ENCODE results near the gene PPFIBP1.
"Not testable (repeated sequence)": the region's sequence is repeated elsewhere in the genome, so short reads cannot be mapped to it uniquely, and the experiment has no call there.

Gene PPFIBP1

DNA sequence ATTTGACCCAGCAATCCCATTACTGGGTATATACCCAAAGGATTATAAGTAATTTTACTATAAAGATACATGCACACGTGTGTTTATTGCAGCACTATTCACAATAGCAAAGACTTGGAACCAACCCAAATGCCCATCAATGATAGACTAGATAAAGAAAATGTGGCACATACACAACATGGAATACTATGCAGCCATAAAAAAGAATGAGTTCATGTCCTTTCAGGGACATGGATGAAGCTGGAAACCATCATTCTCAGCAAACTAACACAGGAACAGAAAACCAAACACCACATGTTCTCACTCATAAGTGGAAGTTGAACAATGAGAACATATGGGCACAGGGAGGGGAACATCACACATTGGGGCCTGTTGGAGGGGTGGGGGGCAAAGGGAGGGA, 20.9 kb downstream of the PPFIBP1 start:
- DNase-seq, result not testable (repeated sequence)

DNA sequence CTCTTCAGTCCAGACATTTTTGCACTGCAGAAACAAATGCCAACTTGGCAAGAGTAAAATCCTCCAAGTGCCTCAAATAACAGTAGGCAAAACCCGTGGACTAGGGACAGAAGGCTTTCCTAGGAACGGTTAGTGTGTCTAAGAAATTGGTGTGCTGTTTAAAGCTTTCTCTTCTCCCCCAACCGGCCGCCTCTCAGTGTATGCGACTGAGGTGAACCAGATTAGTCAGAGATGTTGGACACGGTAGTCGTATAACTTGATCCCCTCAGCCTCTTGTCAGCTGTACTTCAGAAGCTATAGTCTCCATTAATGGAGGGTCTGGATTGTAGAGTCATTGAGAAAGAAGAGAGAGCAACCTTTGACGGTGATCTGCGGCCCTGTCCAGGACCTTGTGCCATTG, 21.7 kb downstream of the PPFIBP1 start:
- no peak for DNase-seq

DNA sequence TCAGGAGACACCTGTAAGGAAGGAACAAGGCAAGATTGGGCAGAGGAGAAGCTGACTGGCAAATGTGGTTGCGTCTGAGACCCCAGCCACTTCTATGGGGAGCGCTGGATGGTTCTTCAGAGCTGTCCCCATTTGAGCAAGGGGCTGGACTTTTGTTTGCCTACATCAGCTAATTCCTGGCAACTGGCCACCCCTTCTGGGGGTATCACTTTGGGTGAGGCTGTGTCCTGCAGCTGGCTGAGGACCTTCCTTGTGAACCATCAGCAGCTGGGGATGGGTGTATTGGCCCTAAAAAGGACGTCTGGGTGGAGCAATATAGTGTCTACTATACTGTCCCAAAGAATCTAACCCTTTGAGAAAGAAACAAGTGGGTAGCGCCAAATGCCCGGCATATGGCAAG, 23.6 kb downstream of the PPFIBP1 start:
- DNase-seq, result no peak

DNA sequence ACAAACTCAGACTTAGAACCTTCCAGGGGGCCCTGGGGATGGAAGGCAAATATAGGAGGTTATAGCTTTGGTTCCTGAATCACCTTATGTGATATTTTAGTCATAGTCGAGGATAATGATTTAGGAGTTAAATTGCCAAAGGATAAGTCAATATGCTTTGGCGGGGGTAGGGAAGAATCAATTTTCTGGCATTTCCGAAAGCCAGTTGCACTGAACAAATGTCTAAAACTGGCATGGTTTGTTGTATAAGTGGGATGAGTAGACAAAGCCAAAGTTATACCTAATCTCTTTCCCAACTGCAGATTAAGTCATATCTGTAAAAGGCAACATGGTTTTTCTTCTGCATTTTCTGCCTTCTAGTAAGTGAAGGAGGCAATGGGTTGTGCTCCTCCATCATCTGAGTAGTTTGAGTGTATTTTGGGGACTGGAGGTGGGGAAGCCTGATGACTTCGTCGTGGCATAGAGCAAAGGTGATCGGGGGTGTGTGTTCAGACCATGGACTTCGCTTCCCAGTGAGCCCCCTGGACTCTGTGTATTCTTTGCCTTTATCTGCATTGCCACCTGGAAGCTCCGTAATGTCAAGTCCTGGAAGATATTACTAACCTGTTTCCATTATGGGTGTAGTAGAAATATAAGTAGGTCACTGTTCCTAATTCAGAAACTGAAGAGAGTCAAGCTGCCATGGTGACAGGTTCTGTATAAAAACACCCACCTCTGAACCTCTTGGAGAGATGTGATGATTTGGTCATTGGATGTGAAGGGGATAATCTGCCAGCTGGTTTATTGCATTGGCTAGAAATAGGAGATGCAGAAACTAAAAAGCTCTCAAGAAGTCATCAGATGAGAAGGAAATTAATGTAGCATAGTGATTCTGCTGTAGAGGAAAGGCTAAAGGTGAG, 24.5 kb downstream of the PPFIBP1 start:
- peak; percentile 15 to 47 for DNase-seq

DNA sequence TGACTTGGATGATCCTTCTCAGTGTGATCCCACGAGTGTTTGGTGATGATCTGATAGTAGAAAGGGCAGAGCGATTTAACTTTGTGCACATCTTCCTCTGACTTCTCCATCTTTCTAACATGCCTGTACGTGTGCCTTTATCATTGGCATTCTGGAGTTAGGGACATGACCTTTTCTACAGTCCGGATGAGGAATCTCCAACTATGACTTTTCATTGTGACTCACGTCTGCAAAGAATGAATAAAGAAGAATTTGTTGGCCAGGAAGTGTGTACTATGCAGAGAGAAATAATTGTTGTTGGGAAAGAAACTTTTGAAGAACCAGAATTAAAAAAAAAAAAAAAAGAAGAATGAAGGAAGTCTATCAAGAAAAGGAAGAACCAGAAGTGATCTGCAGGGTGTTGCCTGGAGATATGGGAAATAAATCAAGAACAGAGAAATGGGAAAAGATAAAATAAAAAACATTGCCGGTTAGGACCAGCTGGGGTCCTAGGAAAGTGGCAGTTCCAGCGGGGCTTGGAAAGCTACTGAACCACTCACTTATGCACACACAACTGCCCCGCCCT, 25.3 kb downstream of the PPFIBP1 start:
- no peak for DNase-seq

DNA sequence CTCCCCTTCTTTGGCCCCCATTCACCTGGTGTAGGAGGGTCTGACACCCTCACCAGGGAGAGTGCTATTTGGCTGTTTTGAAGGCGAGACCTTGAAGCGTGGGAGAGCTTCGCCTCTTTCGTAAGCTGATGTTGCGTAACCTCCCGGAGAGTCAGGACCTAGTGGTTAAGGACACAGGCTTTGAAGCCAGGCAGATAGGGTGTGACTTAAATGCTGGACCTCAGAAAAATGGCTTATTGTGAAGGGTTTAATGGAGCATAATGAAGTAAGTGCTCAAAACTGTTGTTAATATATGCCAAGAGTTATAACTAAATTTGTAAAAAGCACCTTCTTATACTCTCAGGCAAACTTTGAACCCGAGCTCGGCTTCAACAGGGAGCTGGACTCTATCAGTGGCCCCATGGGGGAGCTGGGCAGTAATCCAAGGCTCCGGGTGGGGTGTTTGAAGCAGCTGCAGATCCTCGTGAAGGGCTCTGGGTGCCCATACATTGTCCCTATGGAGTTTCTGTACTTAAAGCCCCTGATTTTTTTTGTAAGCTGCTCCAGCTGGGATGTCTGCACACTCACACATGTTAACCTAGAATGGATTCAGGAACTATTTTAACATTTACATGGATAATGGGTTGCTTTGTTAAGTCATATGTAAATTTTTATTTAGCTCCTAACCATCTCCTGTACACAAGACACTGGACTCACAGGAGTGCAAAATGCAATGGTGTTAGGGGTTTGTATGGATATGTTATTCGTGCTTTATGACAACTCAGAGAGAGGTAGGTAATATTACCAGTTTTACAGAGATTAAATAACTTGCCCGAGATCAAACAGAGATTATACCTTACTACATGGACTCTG, 26.0 kb downstream of the PPFIBP1 start:
- peak in 1 of 2 experiments; percentile 35 for DNase-seq

DNA sequence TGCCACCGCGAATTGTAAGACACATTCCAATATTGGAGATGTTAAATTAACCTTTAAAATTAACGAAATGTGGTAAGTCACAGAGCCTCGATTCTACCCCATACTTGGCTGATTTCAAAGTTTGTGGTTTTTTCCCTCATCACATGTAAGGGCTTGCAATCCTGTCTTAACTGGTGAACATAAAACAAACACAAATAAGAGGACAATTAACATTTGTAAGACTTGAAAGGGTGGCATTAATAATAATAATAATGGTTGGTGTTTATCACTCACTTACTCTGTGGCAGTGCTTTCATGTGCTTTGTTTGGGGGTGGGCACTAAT, 26.6 kb downstream of the PPFIBP1 start:
- no peak for DNase-seq

DNA sequence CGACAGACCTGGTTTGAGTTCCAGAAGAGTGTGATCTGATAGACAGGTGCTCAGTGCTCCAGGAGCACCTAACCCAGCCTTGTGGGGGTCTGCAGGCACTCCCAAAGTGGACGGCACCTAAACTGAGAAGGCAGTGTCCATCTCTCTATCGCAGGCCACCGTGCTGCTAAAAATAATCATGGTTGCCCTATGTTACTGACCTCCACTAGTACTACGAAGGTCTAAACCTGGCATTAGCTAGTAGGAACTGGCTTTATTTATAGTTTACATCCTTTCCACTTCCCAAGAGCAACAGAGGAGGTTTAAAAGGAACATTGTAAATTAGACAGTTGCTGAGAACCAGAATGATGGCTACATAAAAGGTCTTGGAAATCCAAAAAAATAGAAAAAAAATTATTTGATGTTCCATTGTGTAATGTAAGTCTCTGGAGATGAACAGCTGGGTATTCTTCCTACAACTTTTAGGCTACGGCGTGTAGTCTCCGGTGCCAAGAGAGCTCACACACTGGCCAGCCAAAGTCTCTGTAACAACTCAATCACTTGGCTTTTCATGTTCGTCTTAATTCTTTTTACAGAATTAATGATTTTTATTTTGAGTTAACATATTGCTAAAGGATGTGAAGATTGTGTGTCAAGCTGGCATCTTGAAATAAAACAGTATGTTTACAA, 27.3 kb downstream of the PPFIBP1 start:
- no peak for DNase-seq

DNA sequence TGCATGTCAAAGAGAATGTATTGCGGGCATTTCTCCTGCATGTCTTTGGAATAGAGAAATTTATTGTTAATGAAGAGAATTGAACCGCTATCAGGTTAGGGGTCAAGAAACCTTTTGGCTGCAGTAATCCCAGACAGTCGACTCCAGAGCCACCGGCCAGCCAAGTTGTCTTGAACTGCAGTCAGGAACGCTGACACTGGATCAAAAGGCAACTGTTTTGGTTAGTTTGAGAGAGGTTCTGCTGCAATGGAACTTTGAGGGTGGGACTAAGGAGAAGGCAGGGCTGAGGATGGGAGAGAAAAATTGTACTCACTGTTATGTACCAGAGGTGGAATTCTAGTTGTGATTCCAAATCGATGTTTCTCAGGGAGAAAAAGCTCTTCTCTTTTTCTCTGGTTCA, 28.2 kb downstream of the PPFIBP1 start:
- DNase-seq, result no peak

DNA sequence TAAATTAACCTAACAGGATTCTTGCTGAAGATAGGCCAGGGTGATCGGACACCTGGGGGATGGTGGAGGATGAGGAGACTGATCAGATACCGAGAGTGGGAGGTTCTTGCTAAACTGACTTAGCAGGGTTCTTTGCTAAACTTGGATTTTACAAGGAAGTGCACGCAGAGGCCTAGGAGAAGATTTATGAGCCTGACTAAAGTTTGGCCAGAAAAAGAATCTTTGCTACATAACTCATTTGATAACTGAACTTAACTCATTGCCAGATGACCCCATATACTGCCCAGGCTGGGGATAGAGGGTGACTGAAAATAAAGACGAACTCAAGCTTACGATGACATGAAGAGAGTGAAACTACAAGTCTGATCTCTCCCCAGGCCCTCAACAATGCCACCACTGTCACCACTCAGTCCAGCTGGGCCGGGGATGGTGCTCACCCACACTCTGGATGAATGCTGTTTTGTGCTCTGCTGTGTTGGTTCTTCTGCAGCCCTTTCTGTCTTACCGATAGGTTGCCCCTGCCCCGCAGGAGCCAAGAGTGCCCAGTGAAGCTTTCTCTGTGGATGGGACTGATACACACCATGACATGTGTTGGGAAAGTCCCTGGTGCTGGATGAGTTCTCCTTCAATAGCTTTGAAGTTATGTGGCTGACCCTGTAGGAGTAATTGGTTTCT, 29.0 kb downstream of the PPFIBP1 start:
- no peak for DNase-seq

DNA sequence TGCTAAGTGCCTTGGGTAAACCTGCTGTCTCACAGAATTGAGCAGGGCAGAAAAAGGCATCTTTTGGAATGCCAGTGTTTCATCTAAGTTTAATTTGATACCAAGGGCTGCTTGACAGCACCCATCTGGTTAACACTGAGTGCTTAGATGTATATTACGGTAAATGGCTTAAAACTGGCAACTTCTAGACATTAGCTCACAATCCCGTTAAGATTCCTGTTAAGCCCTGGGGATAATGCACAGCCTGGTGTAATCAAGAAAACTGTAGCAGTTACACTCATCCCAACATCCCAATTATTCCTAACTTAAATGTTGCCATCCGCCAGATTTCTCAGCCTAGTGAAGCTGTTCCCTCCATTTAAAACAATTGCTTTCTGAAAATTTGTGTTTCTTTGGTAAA, 29.9 kb downstream of the PPFIBP1 start:
- peak in 1 of 2 experiments; percentile 38 for DNase-seq

DNA sequence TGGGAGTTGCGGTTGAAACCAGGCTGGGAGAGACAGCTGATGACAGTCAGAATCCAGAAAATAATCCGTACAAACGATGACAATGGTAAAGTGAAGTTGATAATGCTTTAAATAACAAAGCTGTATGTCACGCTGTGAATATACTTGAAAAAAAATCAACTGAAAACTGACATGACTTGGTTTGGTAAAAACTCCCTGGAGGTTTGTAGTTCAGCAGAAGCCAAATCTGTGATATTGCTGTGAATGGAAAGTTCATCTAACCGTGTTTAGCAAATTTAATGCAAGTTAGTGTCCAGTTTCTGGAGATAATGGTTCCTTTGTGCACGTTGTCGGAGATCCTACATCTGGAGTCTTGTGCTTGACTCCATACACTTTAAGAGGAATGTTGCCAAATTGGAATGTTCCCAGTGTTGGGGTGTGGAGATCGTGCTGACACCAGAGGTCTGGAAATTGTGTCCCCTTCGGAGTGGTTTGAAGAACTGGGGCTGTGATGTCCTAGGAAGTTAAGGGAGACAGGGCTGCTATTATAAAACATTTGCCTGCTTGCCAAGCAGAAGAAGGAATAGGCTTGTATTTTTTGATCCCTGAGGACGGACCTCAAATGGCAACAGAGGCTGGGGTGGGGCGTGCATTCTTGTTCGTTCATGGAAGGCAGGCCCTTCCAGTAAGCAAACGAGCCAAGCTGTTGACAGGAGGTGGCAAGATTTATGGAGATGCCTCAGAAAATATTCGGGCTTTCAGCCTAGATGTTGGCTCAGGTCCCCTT, 30.6 kb downstream of the PPFIBP1 start:
- DNase-seq, result no peak

DNA sequence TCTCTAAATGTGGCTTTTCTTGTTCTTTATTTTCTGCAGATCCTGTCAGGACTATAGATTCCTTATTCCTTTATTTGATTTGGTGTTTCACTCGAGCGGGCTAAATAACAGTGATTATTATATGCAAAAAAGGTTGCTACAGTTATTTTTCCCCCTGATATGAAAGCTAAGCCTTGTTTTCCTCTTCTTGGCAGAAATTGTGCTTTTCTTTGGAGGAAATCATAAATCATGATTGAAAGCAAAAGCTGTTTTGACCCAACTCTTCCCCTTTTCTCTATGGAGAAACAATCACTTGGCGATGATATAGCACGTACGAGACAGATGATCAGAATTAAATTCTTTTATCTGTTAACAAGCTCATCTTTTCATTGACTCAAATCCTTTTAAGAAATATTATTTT, 31.4 kb downstream of the PPFIBP1 start:
- DNase-seq, result no peak

DNA sequence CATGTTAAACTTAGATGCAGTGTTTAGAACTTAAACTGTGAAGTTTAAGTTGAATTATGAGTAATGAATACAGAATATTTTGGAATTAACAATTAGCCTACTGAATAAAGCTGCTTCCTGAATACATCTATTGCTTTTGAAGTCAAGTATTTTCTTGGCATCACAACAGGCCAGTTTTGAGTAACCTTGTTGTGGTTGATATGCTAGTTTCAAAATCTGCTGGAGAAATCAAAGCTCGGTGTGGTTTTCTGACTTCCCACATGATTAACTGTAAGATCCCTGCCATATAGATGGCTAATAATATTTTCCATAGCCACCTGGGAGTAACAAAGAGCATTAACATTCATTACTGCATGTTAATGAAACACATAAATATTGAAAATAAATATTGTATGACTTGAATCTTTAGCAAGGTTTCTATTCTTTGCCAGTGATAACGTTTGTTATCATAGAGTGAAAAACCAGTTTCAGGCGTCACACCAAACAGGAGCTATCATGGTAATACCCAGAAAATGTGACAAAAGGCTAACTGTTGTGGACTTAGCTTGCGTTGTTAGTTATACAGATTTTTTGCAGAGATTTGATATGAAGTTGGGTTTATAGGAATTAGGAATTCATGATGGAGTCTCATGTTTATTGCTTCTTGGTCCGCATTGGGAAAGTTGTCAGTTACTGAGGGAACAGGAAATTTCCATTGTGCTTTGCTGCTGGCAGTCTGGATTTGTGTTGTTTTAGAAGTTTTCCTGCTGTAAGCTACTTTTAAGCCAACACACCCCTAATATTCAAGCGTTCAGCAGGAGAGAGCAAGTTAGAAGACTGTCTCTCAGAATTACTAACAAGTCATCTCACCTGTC, 32.1 kb downstream of the PPFIBP1 start:
- DNase-seq, result no peak

DNA sequence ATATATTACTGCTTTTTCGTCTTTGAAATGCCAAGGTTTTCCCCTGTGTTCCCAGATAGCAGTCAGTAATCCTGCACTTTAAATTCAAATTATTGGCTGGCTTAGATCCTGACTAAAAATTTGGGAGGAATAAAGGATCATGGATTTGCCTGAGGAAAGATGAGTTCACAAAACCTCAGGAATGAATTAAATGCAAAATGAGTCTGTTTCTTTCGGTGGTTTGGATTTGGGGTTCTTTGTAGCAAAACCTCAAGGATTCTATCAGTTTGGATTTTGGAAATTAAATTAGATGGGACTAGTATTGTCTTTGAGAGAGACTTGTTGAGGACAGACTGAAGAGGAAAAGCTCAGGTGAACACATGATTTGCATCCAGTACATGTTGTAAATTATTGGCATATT, 36.1 kb downstream of the PPFIBP1 start:
- no peak for DNase-seq

DNA sequence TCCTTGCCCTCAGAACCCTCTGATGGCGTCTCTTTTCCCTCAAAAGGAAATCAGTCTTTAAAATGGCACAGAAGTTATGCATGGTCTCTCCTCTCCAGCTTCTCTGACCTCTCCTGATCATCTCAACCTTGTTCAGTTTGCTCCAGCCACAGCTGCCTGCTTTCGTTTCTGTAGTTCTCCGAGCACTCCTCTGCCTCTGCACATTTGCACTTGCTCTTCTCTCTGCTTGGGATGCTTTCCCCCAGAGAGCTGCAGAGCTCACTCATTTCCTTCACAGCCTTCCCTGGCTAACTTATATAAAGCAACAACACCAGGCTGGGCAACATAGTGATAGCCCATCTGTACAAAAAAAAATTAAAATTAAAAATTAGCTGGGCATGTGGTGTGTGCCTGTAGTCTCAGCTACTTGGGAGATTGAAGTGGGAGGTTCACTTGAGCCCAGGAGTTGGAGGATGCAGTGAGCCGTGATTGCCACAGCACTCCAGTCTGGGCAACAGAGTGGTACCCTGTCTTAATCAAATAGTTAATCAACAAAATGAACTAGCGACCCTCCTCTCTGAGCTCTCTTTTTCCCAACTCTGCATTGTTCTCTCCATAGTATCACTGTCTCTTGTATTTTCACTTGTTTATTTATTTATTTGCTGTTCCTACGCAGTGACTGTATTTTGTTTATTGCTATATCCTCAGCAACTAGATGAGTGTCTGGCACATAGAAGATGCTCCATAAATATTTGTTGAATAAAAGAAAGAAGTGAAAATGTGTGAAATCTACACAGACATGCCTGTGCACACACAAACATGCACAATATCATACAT, 37.7 kb downstream of the PPFIBP1 start:
- no peak for DNase-seq

DNA sequence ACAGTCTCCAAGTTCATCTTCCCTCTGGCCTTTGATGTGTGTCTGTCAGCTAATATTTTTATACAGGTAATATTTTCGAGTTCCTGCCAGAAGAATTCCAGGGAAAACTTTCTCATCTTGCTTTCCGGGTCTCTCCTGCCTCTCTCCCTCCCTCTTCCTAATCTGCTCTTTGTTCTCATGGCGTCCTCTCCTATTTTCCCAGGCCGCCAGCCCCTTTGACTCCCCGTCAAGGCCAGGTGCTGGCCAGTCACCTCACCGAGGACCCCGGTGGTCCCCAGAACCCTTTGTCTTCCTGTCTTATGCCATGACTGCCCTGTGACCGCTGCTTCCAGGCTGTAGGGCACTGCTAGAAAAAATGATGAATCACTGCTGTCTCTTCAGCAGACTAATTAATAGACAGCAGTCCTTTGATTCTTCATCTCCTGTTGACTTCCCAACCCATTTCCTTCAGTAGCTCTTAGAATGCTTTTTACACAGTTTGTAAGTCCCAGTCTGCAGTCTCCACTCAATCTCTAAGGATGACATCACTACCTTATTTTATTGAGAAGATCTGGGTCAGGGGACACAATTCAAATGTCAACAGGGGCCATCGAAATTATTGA, 40.7 kb downstream of the PPFIBP1 start:
- no peak for DNase-seq

DNA sequence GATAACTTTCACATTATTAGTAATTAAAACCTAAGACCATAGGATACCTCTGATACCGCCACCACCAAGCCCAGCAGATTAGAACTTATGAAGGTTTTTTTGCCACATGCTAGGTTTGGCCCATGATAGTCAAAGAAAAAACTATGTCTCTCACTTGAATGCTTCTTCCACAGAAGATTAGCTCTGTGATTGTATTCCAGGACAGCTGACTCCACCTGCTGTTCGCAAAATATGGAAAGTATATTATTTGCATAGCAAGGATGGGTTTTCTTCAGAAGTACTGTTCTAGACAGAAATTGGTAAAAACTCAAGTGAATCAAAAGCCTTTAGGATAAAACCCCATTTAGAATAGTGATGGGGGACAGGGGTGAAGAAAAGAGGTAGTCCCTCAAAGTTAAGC, 42.2 kb downstream of the PPFIBP1 start:
- DNase-seq, result peak in 1 of 2 experiments; percentile 3

DNA sequence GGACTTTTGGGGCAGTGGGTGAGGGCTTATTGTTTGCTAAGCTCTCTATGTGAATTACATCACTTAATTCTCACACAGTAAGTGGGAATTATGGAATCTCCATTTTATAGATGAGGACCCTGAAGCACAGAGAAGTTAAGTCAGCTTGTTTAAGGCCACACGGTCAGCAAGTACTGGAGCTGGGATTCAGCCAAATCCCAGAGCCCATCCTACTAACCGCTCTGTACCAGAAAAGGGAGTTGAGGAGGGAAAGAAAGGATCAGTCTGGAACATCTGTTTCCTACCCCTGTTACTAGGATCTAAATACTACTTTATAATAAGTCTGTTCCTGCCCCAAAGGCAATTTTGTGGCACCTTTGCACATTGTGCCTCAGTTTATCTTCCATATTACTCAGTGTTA, 42.6 kb downstream of the PPFIBP1 start:
- no peak for DNase-seq

DNA sequence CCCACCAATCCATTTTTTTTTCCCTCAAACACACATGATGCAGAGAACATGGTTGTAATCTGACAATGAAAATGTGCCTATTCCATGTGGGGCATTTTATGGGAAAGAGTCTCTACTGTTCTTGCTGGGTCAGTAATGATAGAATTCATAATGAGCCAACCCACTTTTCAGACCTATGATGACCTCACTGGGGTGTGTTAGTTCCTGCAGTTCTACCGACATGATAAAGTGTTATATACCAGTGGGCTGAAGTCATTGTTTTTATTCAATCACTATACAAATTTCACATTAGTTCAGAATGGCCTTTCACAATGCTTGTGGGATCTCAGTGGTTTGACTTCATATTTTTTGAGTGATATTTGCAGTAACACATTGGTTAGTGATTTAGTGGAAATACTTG, 47.5 kb downstream of the PPFIBP1 start:
- DNase-seq, result no peak
